Activated naive CD8-positive, alpha-beta T cell (primary cell): ENCODE data around the gene CYP17A1.
A peak's percentile ranks its signal among the peaks of the same experiment; 100 is the strongest.
"Not testable (repeated sequence)": the region's sequence is repeated elsewhere in the genome, so short reads cannot be mapped to it uniquely, and the experiment has no call there.

Experiments
- H3K27ac Mint-ChIP-seq: one replicate; pipeline ENCODE4 v1.8.0; 2021; ENCODE audit warnings: mixed read lengths
- H3K27me3 Mint-ChIP-seq: one replicate; pipeline ENCODE4 v1.8.0; 2021; ENCODE audit warnings: mixed read lengths
- H3K36me3 Mint-ChIP-seq: one replicate; pipeline ENCODE4 v1.8.0; 2021; ENCODE audit warnings: mixed read lengths
- H3K4me1 Mint-ChIP-seq: one replicate; pipeline ENCODE4 v1.8.0; 2021; ENCODE audit warnings: low read depth, mixed read lengths
- H3K4me3 Mint-ChIP-seq: one replicate; pipeline ENCODE4 v1.8.0; 2021; ENCODE audit warnings: mild to moderate bottlenecking, mixed read lengths
- H3K9me3 Mint-ChIP-seq: one replicate; pipeline ENCODE4 v1.8.0; 2021; ENCODE audit warnings: low read depth, mixed read lengths

Gene CYP17A1

GRCh38 chr10:102822222-102822621 is 15.0 kb downstream of the CYP17A1 start:
- Mint-ChIP-seq H3K36me3 (no peaks in the 10 kb centered on the region), H3K27me3 (no peaks in the 10 kb centered on the region), H3K4me3 (no peak overlapping the region), H3K9me3 (no peaks in the 10 kb centered on the region), H3K27ac (no peak overlapping the region), H3K4me1 (no peaks in the 10 kb centered on the region)

- H3K27me3 Mint-ChIP-seq, H3K4me3 Mint-ChIP-seq, H3K36me3 Mint-ChIP-seq, H3K27ac Mint-ChIP-seq, H3K4me1 Mint-ChIP-seq, H3K9me3 Mint-ChIP-seq: not testable (repeated sequence)
Observed at GRCh38 chr10:102820008-102820407, 17.2 kb downstream of the CYP17A1 start.

- no peaks in the 10 kb centered on the region for H3K4me1 Mint-ChIP-seq
Observed at GRCh38 chr10:102819054-102819453, 18.2 kb downstream of the CYP17A1 start.

GRCh38 chr10:102817175-102817574 is 20.0 kb downstream of the CYP17A1 start:
- H3K4me3 Mint-ChIP-seq, result no peak overlapping the region
- H3K9me3 Mint-ChIP-seq, result no peaks in the 10 kb centered on the region
- peaks cover 5% of the 10 kb centered on the region for H3K4me1 Mint-ChIP-seq
- peak overlapping the region; percentile 30 for H3K27ac Mint-ChIP-seq
- no peaks in the 10 kb centered on the region for H3K27me3 Mint-ChIP-seq
- H3K36me3 Mint-ChIP-seq, result peaks cover 2% of the 10 kb centered on the region

More at GRCh38 chr10:102819054-102819453, 18.2 kb downstream of the CYP17A1 start:
- H3K4me3 Mint-ChIP-seq, result no peak overlapping the region
- H3K36me3 Mint-ChIP-seq, result peaks cover 2% of the 10 kb centered on the region
- H3K27me3 Mint-ChIP-seq, result no peaks in the 10 kb centered on the region
- H3K9me3 Mint-ChIP-seq, result no peaks in the 10 kb centered on the region
- no peak overlapping the region for H3K27ac Mint-ChIP-seq

- H3K27me3 Mint-ChIP-seq, result no peaks in the 10 kb centered on the region
- no peak overlapping the region for H3K4me3 Mint-ChIP-seq
- peaks cover 8% of the 10 kb centered on the region for H3K4me1 Mint-ChIP-seq
- peaks cover 2% of the 10 kb centered on the region for H3K36me3 Mint-ChIP-seq
- peak overlapping the region; percentile 51 for H3K27ac Mint-ChIP-seq
- H3K9me3 Mint-ChIP-seq, result no peaks in the 10 kb centered on the region
Observed at GRCh38 chr10:102815790-102816549, 21.2 kb downstream of the CYP17A1 start.

GRCh38 chr10:102814873-102815661 is 22.1 kb downstream of the CYP17A1 start:
- Mint-ChIP-seq H3K27ac (no peak overlapping the region), H3K36me3 (peaks cover 2% of the 10 kb centered on the region), H3K9me3 (no peaks in the 10 kb centered on the region), H3K4me3 (no peak overlapping the region), H3K27me3 (no peaks in the 10 kb centered on the region), H3K4me1 (peaks cover 10% of the 10 kb centered on the region)

GRCh38 chr10:102814453-102814871 is 22.8 kb downstream of the CYP17A1 start:
- peaks cover 2% of the 10 kb centered on the region for H3K36me3 Mint-ChIP-seq
- peaks cover 11% of the 10 kb centered on the region for H3K4me1 Mint-ChIP-seq
- H3K4me3 Mint-ChIP-seq, result no peak overlapping the region
- H3K9me3 Mint-ChIP-seq, result no peaks in the 10 kb centered on the region
- no peak overlapping the region for H3K27ac Mint-ChIP-seq
- H3K27me3 Mint-ChIP-seq, result no peaks in the 10 kb centered on the region

GRCh38 chr10:102813734-102814452 is 23.3 kb downstream of the CYP17A1 start:
- H3K27ac Mint-ChIP-seq, result peak overlapping the region; percentile 16
- no peak overlapping the region for H3K4me3 Mint-ChIP-seq
- no peaks in the 10 kb centered on the region for H3K27me3 Mint-ChIP-seq
- H3K4me1 Mint-ChIP-seq, result peaks cover 11% of the 10 kb centered on the region
- peaks cover 2% of the 10 kb centered on the region for H3K36me3 Mint-ChIP-seq
- no peaks in the 10 kb centered on the region for H3K9me3 Mint-ChIP-seq

- Mint-ChIP-seq H3K4me3 (no peak overlapping the region), H3K36me3 (peaks cover 2% of the 10 kb centered on the region), H3K9me3 (no peaks in the 10 kb centered on the region), H3K27ac (peak overlapping the region; percentile 16), H3K27me3 (no peaks in the 10 kb centered on the region), H3K4me1 (peaks cover 16% of the 10 kb centered on the region)
Observed at GRCh38 chr10:102813017-102813541, 24.1 kb downstream of the CYP17A1 start.

GRCh38 chr10:102812231-102812876 is 24.9 kb downstream of the CYP17A1 start:
- H3K27ac Mint-ChIP-seq, result peak overlapping the region; percentile 83
- H3K4me1 Mint-ChIP-seq, result peaks cover 16% of the 10 kb centered on the region
- H3K9me3 Mint-ChIP-seq, result no peaks in the 10 kb centered on the region
- peaks cover 2% of the 10 kb centered on the region for H3K36me3 Mint-ChIP-seq
- no peak overlapping the region for H3K4me3 Mint-ChIP-seq
- H3K27me3 Mint-ChIP-seq, result no peaks in the 10 kb centered on the region

GRCh38 chr10:102811346-102811745 is 25.9 kb downstream of the CYP17A1 start:
- peaks cover 20% of the 10 kb centered on the region for H3K4me1 Mint-ChIP-seq

GRCh38 chr10:102808380-102808779 is 28.8 kb downstream of the CYP17A1 start:
- Mint-ChIP-seq H3K4me1 (peaks cover 29% of the 10 kb centered on the region), H3K36me3 (peaks cover 5% of the 10 kb centered on the region), H3K27ac (no peak overlapping the region), H3K4me3 (no peak overlapping the region), H3K9me3 (no peaks in the 10 kb centered on the region), H3K27me3 (no peaks in the 10 kb centered on the region)

More at GRCh38 chr10:102811346-102811745, 25.9 kb downstream of the CYP17A1 start:
- Mint-ChIP-seq H3K27ac (no peak overlapping the region), H3K4me3 (no peak overlapping the region), H3K9me3 (no peaks in the 10 kb centered on the region), H3K36me3 (peaks cover 2% of the 10 kb centered on the region), H3K27me3 (no peaks in the 10 kb centered on the region)

- no peaks in the 10 kb centered on the region for H3K27me3 Mint-ChIP-seq
- no peaks in the 10 kb centered on the region for H3K9me3 Mint-ChIP-seq
- H3K4me3 Mint-ChIP-seq, result peak overlapping the region; percentile 43
- peak overlapping the region; percentile 81 for H3K27ac Mint-ChIP-seq
- H3K4me1 Mint-ChIP-seq, result peaks cover 41% of the 10 kb centered on the region
- H3K36me3 Mint-ChIP-seq, result peaks cover 14% of the 10 kb centered on the region
Observed at GRCh38 chr10:102804382-102805055, 32.7 kb downstream of the CYP17A1 start.
